ENCODE data around the gene KCNMA1.

DNA sequence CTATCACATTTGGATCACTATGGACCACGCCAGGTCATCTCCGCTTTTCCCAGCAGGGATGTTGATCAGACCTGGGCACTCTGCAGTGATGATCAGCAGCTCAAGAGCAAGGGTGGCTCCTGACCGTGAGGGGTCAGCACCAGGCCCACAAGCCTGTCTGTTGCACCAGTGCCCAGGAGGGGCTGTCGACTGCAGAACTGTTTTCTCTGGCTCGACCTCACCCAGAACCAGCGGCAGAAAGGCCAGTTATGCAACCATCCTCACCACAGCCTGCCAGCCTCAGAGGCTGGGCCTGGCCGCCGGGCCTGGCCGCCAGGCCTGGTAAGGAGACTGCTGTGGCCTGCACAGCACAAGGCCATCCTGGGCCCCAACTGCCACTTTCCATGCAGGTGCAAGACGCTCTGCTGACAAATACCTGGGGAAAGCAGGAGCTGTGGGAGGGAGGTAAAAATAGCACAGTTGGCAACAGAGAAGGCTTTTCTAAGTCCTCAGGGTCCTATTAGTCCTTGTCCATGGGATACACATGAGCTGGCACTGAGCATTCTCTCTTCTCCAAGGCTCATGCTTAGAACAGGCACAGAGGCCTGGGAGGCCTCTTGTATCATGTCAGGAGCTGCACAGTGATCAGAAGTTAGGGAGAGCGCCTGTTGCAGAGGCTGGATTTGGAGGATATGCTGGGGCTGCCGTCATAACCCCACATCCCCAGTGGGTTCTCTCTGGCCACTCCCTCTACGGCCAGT is 17.5 kb downstream of the KCNMA1 start:
- TF ChIP-seq, protein P1, sequence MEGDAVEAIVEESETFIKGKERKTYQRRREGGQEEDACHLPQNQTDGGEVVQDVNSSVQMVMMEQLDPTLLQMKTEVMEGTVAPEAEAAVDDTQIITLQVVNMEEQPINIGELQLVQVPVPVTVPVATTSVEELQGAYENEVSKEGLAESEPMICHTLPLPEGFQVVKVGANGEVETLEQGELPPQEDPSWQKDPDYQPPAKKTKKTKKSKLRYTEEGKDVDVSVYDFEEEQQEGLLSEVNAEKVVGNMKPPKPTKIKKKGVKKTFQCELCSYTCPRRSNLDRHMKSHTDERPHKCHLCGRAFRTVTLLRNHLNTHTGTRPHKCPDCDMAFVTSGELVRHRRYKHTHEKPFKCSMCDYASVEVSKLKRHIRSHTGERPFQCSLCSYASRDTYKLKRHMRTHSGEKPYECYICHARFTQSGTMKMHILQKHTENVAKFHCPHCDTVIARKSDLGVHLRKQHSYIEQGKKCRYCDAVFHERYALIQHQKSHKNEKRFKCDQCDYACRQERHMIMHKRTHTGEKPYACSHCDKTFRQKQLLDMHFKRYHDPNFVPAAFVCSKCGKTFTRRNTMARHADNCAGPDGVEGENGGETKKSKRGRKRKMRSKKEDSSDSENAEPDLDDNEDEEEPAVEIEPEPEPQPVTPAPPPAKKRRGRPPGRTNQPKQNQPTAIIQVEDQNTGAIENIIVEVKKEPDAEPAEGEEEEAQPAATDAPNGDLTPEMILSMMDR (IDR thresholded peaks at IDR 0.05), result no peak
- no peak for TF ChIP-seq POLR2A (IDR thresholded peaks at IDR 0.05)
